Spleen (tissue), 7 donors: ENCODE results near the gene NOS1AP.

Experiments
- POLR2A ChIP-seq, 3 donors: fragments of 450-650 bp; IDR thresholded peaks; one replicate each; pipeline ENCODE4 v1.5.1; 2017; ENCODE audit warnings: antibody characterized with exemption in 3 of 3, mild to moderate bottlenecking in 1 of 3
- POLR2AphosphoS5 ChIP-seq, 3 donors: sonication (generic); formaldehyde crosslinking; IDR thresholded peaks; one replicate each; pipeline ENCODE4 v1.5.1; 2017; ENCODE audit warnings: antibody characterized with exemption in 3 of 3
- TF ChIP-seq, protein P1 (sequence below), 11 experiments: fragments of 200-600 bp in 7 of 11; fragments of 450-650 bp in 4 of 11; sonication (generic) in 4 of 11; IDR thresholded peaks in 8 of 11; conservative IDR thresholded peaks in 3 of 11; 1 replicate in 7 of 11; 2 replicates in 4 of 11; pipeline versions ENCODE4 v1.4.0 to v1.8.0; 2016 to 2021; ENCODE audit warnings: antibody characterized with exemption in 11 of 11, inconsistent platforms in 4 of 11, mild to moderate bottlenecking in 1 of 11
- donor health status: DM: no; HTN: no; CAD: no; lungs with moderate emphysema.
- donor health status: DM: no; HTN: no; CAD: no.
- donor health status: DM: no; HTN: no; CAD: no.

DNA sequence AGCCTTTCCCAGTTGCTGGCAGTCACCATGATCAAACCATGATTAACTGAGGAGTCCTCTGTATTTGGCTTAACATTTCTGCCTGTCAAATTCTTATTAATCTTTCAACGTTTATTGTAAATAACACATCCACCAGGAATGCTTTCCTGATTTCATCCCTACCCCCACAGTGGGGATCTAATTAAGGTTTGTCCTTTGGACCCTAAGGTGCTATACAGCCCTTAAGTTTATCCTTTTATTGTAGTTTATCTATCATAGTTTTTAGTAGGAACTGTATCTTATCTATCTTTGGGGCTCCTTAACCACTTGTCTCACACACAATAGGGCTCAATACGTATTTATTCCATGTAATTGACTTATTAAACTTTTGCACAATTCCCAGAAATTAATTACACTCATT lies 246.2 kb downstream of the NOS1AP start:
- TF ChIP-seq POLR2A (IDR thresholded peaks at IDR 0.05) (no peak), POLR2AphosphoS5 (IDR thresholded peaks at IDR 0.05) (no peak)
- TF ChIP-seq, protein P1, sequence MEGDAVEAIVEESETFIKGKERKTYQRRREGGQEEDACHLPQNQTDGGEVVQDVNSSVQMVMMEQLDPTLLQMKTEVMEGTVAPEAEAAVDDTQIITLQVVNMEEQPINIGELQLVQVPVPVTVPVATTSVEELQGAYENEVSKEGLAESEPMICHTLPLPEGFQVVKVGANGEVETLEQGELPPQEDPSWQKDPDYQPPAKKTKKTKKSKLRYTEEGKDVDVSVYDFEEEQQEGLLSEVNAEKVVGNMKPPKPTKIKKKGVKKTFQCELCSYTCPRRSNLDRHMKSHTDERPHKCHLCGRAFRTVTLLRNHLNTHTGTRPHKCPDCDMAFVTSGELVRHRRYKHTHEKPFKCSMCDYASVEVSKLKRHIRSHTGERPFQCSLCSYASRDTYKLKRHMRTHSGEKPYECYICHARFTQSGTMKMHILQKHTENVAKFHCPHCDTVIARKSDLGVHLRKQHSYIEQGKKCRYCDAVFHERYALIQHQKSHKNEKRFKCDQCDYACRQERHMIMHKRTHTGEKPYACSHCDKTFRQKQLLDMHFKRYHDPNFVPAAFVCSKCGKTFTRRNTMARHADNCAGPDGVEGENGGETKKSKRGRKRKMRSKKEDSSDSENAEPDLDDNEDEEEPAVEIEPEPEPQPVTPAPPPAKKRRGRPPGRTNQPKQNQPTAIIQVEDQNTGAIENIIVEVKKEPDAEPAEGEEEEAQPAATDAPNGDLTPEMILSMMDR (IDR thresholded peaks at IDR 0.05 in 8 of 11, conservative IDR thresholded peaks at IDR 0.05 in 3 of 11): no peak
